ENCODE data around the gene CCDC169. TPM values are rescaled to one million over a fixed set of nuclear protein-coding genes. Genes with fewer than 3 reads are reported as not detected.

Gene CCDC169
- total and polyA plus RNA-seq, 12 donors: 0.15 to 5.4 (median 1.4) TPM

DNA sequence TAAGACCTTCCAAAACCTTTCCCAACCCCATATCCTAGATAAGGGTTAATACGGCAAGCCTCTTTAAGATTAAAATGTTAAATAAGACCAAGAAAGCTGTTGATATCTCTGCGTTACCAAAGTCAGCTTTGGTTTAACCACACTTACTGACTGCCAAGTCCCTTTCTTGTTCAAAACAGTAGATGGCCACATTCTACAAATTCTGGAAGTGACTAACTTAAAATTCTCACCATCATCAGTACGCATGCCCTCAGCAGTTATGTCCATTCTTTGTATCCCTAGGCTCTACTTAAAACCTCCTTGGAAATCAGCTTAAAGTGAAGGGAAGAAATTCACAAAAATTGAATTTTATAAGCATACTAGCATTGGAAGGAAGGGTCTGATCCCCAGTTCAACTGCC lies 106.8 kb downstream of the CCDC169 start:
- H3K27ac ChIP-seq: no peak overlapping the region
- H3K9me3 ChIP-seq: no peaks in the 10 kb centered on the region
- TF ChIP-seq, protein P1, sequence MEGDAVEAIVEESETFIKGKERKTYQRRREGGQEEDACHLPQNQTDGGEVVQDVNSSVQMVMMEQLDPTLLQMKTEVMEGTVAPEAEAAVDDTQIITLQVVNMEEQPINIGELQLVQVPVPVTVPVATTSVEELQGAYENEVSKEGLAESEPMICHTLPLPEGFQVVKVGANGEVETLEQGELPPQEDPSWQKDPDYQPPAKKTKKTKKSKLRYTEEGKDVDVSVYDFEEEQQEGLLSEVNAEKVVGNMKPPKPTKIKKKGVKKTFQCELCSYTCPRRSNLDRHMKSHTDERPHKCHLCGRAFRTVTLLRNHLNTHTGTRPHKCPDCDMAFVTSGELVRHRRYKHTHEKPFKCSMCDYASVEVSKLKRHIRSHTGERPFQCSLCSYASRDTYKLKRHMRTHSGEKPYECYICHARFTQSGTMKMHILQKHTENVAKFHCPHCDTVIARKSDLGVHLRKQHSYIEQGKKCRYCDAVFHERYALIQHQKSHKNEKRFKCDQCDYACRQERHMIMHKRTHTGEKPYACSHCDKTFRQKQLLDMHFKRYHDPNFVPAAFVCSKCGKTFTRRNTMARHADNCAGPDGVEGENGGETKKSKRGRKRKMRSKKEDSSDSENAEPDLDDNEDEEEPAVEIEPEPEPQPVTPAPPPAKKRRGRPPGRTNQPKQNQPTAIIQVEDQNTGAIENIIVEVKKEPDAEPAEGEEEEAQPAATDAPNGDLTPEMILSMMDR (IDR thresholded peaks at IDR 0.05): no peak
- H3K27me3 ChIP-seq: no peaks in the 10 kb centered on the region
- 75 to 84% methylated on average over 3 of the region's 3 CpGs for WGBS, 2 donors
- DNase-seq (no peak), ATAC-seq (no peak)
- H3K4me1 ChIP-seq: peaks cover 0 to 4% (median 0%) of the 10 kb centered on the region in 9 donors
- intact Hi-C loops (cut with DNase I): no loop called here
- H3K4me3 ChIP-seq: no peak overlapping the region
- no peaks in the 10 kb centered on the region for H3K36me3 ChIP-seq

DNA sequence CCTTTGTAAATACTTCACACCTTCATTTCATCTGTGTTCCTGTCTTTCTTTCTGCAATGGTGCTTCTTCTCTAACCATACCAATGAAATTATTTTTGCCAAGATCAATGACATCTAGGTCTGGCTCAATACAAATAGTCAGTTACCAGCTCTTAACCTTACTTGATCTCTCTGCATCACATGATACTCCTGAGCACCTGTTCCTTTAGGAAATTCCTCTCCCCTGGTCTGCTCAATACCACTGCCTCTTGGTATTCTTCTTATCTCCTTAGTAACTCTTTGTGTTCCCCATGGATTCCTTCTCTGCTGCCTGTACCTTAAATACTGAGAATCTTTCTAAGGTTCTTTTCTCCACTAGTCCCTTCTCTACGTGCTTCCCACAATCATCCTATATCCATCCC lies 109.2 kb downstream of the CCDC169 start:
- Histone ChIP-seq H3K36me3 (no peaks in the 10 kb centered on the region), H3K27ac (no peak overlapping the region), H3K4me3 (no peak overlapping the region), H3K4me1 (peaks cover 0 to 4% (median 0%) of the 10 kb centered on the region in 9 donors), H3K9me3 (no peaks in the 10 kb centered on the region), H3K27me3 (no peaks in the 10 kb centered on the region)
- ATAC-seq (no peak), DNase-seq (no peak)
- 87 to 93% methylated on average over 1 of the region's 1 CpG for WGBS, 2 donors
- intact Hi-C loops (cut with DNase I): loop anchor here in 1 of 10 donors (10.0 kb wide), 1 partner anchor 74 kb away; no protein-coding TSS in a partner anchor
- TF ChIP-seq, protein P1 (IDR thresholded peaks at IDR 0.05): no peak

DNA sequence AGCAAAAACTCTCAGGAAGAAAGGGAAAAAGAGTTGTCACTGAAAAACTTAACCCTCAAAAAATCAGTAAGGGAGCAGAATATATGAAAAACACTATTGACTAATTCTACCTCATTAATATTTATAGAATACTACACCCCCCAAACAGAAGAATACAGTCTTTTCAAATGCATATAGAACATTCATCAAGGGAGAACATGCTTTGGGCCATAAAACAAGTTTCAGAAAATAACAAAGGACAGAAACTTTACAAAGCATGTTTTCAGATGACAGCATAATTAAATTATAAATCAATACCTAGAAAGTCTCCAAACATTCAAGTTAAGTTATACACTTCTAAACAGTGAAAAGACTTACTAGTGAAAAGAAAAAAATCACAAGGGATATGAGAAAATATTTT lies 113.7 kb downstream of the CCDC169 start:
- intact Hi-C loops (cut with DNase I): loop anchor here in 1 of 10 donors (10.0 kb wide), 1 partner anchor 69 kb away; no protein-coding TSS in a partner anchor
- Histone ChIP-seq H3K27me3 (no peaks in the 10 kb centered on the region), H3K4me3 (no peak overlapping the region), H3K27ac (no peak overlapping the region), H3K4me1 (no peaks in the 10 kb centered on the region), H3K9me3 (peaks cover 0 to 2% (median 0%) of the 10 kb centered on the region in 11 donors), H3K36me3 (no peaks in the 10 kb centered on the region)
- TF ChIP-seq, protein P1 (IDR thresholded peaks at IDR 0.05): no peak
- ATAC-seq (no peak), DNase-seq (no peak)

Other genes starting within 250 kb of the CCDC169 start
- gene DCLK1, start 166.4 kb downstream of the CCDC169 start, total RNA-seq: 10 to 100 TPM in 6 of 10 donors, 1 to 10 TPM in 4; 5.8 to 16.9 (median 10.4) TPM
- gene DCLK1, start 166.4 kb downstream of the CCDC169 start, polyA plus RNA-seq: 1 to 10 TPM; 3.4 to 8.1 TPM
- 1 to 10 TPM in 3 of 10 donors, under 1 TPM in 5, not detected in 2; 0.10 to 3.0 (median 0.79) TPM for gene SOHLH2, start 83.3 kb downstream of the CCDC169 start, total RNA-seq
- gene SOHLH2, start 83.3 kb downstream of the CCDC169 start, polyA plus RNA-seq: 1 to 10 TPM in 1 of 2 donors, under 1 TPM in 1; 0.25 to 1.0 TPM
- 10 to 100 TPM; 29.3 to 49.8 (median 38.5) TPM for gene SPART, start 48.6 kb upstream of the CCDC169 start, total RNA-seq
- 10 to 100 TPM; 15.9 to 18.4 TPM for gene SPART, start 48.6 kb upstream of the CCDC169 start, polyA plus RNA-seq
- 1 to 10 TPM in 1 of 10 donors, under 1 TPM in 6, not detected in 3; 0.20 to 1.1 (median 0.41) TPM for gene CCNA1, start 134.7 kb upstream of the CCDC169 start, total RNA-seq
- under 1 TPM; 0.22 to 0.29 TPM for gene CCNA1, start 134.7 kb upstream of the CCDC169 start, polyA plus RNA-seq